CD4-positive, alpha-beta T cell treated with Interleukin-4 for 1 hour (primary cell): ENCODE results near the gene MRPS25.

Source experiments
- DNase-seq, 2 donors: peaks; one replicate each; pipeline ENCODE4 v3.0.0-alpha.2; 2020 to 2022

MRPS25 gene

GRCh38 chr3:15081960-15082664 lies 17.0 kb upstream of the MRPS25 start:
- no peak for DNase-seq

- no peak for DNase-seq
Observed at GRCh38 chr3:15079091-15079490, 14.0 kb upstream of the MRPS25 start.

- DNase-seq, result no peak
Observed at GRCh38 chr3:15074500-15074899, 9.4 kb upstream of the MRPS25 start.

- no peak for DNase-seq
Observed at GRCh38 chr3:15071699-15072098, 6.6 kb upstream of the MRPS25 start.

GRCh38 chr3:15069441-15069840 lies 4.3 kb upstream of the MRPS25 start:
- no peak for DNase-seq

GRCh38 chr3:15066467-15066866 lies 1.4 kb upstream of the MRPS25 start:
- DNase-seq, result no peak

- DNase-seq, result no peak
Observed at GRCh38 chr3:15065550-15066007, 464 bp upstream of the MRPS25 start.

- peak in 1 of 2 donors; percentile 4 for DNase-seq
Observed at GRCh38 chr3:15064299-15064834, 748 bp downstream of the MRPS25 start.

GRCh38 chr3:15063656-15064286 lies 1.3 kb downstream of the MRPS25 start:
- DNase-seq, result no peak

GRCh38 chr3:15063238-15063637 lies 1.9 kb downstream of the MRPS25 start:
- DNase-seq, result no peak

GRCh38 chr3:15060029-15060428 lies 5.1 kb downstream of the MRPS25 start:
- no peak for DNase-seq

- DNase-seq, result no peak
Observed at GRCh38 chr3:15056676-15057404, 8.3 kb downstream of the MRPS25 start.

- DNase-seq, result peak; percentile 20 to 51
Observed at GRCh38 chr3:15055019-15055557, 10.0 kb downstream of the MRPS25 start.

- no peak for DNase-seq
Observed at GRCh38 chr3:15053541-15053940, 11.6 kb downstream of the MRPS25 start.

- DNase-seq, result no peak
Observed at GRCh38 chr3:15052335-15053242, 12.5 kb downstream of the MRPS25 start.

- DNase-seq, result peak; percentile 25 to 32
Observed at GRCh38 chr3:15051531-15051930, 13.6 kb downstream of the MRPS25 start.

- peak in 1 of 2 donors; percentile 52 for DNase-seq
Observed at GRCh38 chr3:15050405-15051092, 14.6 kb downstream of the MRPS25 start.

GRCh38 chr3:15049584-15049983 lies 15.5 kb downstream of the MRPS25 start:
- no peak for DNase-seq

GRCh38 chr3:15045667-15046066 lies 19.4 kb downstream of the MRPS25 start:
- no peak for DNase-seq

- DNase-seq, result no peak
Observed at GRCh38 chr3:15044326-15044725, 20.8 kb downstream of the MRPS25 start.

- DNase-seq, result no peak
Observed at GRCh38 chr3:15043408-15044171, 21.5 kb downstream of the MRPS25 start.
